K562 (cell line): ENCODE measurements around the gene COL1A1. TPM values are rescaled to one million over a fixed set of nuclear protein-coding genes. Genes with fewer than 3 reads are reported as not detected.

ENCODE experiments used
- ARID4B ChIP-seq: sonication (generic); formaldehyde crosslinking; IDR thresholded peaks from 2 replicates; pipeline ENCODE4 v1.8.0; 2022; ENCODE audit warnings: mild to moderate bottlenecking, missing genetic modification reagents
- ESRRB ChIP-seq: fragments of 250-450 bp; sonication (Bioruptor Pico); IDR thresholded peaks from 2 replicates; pipeline ENCODE4 v1.5.0; 2020; ENCODE audit warnings: mild to moderate bottlenecking, moderate library complexity, borderline replicate concordance
- HMBOX1 ChIP-seq: sonication (generic); IDR thresholded peaks from 2 replicates; pipeline ENCODE4 v1.6.1; 2016
- HSF4 ChIP-seq: fragments of 250-450 bp; sonication (Bioruptor Pico); IDR thresholded peaks from 2 replicates; pipeline ENCODE4 v2.1.2; 2022; ENCODE audit warnings: mild to moderate bottlenecking, moderate library complexity, borderline replicate concordance
- MAZ ChIP-seq, 2 experiments: fragments of 450-650 bp in 1 of 2; sonication (generic) in 1 of 2; formaldehyde crosslinking; IDR thresholded peaks in 1 of 2; conservative IDR thresholded peaks in 1 of 2; 2 replicates each; pipeline versions ENCODE4 v1.4.0 to v1.5.0; 2020; ENCODE audit warnings: mild to moderate bottlenecking in 1 of 2, missing genetic modification reagents in 1 of 2
- NCOA4 ChIP-seq: fragments of 450-650 bp; IDR thresholded peaks from 2 replicates; pipeline ENCODE4 v1.6.1; 2018; ENCODE audit warnings: mild to moderate bottlenecking; ENCODE audit not compliant: partially characterized antibody
- NELFE ChIP-seq: IDR thresholded peaks from 2 replicates; pipeline ENCODE4 v1.6.1; 2011; ENCODE audit warnings: mild to moderate bottlenecking; ENCODE audit not compliant: insufficient read depth, insufficient read length
- NEUROD1 ChIP-seq: fragments of 150-350 bp; IDR thresholded peaks from 2 replicates; pipeline ENCODE4 v1.6.1; 2014; ENCODE audit warnings: borderline replicate concordance, low read length, low read depth; ENCODE audit not compliant: partially characterized antibody
- NR0B1 ChIP-seq: fragments of 450-650 bp; IDR thresholded peaks from one replicate; pipeline ENCODE4 v1.6.1; 2018; ENCODE audit warnings: mild to moderate bottlenecking, moderate library complexity; ENCODE audit not compliant: partially characterized antibody
- RBBP5 ChIP-seq: fragments of 200-600 bp; sonication (generic); IDR thresholded peaks from 2 replicates; pipeline ENCODE4 v1.6.1; 2012; ENCODE audit warnings: borderline replicate concordance, mild to moderate bottlenecking, low read length, control low read depth, inconsistent platforms; ENCODE audit not compliant: insufficient read depth, poor library complexity, severe bottlenecking
- TAF15 ChIP-seq: fragments of 200-400 bp; formaldehyde crosslinking; IDR thresholded peaks from 2 replicates; pipeline ENCODE4 v1.6.1; 2017; ENCODE audit warnings: mild to moderate bottlenecking, low read depth, low read length, moderate library complexity
- TCF7L2 ChIP-seq: fragments of 150-350 bp; IDR thresholded peaks from 2 replicates; pipeline ENCODE4 v1.6.1; 2016; ENCODE audit warnings: low read depth, mild to moderate bottlenecking, low read length, moderate library complexity
- TFAM ChIP-seq: fragments of 250-450 bp; sonication (Bioruptor Pico); conservative IDR thresholded peaks from 2 replicates; pipeline ENCODE4 v1.5.0; 2021; ENCODE audit warnings: mild to moderate bottlenecking, moderate library complexity
- TOE1 ChIP-seq, 2 experiments: fragments of 450-650 bp in 1 of 2; sonication (generic) in 1 of 2; formaldehyde crosslinking in 1 of 2; IDR thresholded peaks; 2 replicates each; pipeline versions ENCODE4 v1.7.1 to v1.8.0; 2016 to 2022; ENCODE audit warnings: borderline replicate concordance in 2 of 2, mild to moderate bottlenecking in 2 of 2, antibody characterized with exemption in 1 of 2, inconsistent platforms in 1 of 2, low read depth in 1 of 2, missing genetic modification reagents in 1 of 2, moderate library complexity in 1 of 2
- USF1 ChIP-seq: sonication (generic); formaldehyde crosslinking; IDR thresholded peaks from 2 replicates; pipeline ENCODE4 v1.9.0; 2022; ENCODE audit warnings: mild to moderate bottlenecking, missing genetic modification reagents
- ZC3H11A ChIP-seq: IDR thresholded peaks from 2 replicates; pipeline ENCODE4 v1.6.1; 2012; ENCODE audit warnings: low read depth, low read length, improper control_type of control experiment
- ZNF41 ChIP-seq: fragments of 250-450 bp; sonication (Bioruptor Pico); conservative IDR thresholded peaks from 2 replicates; pipeline ENCODE4 v1.4.0; 2020; ENCODE audit warnings: mild to moderate bottlenecking
- ZNF431 ChIP-seq: sonication (generic); formaldehyde crosslinking; IDR thresholded peaks from 2 replicates; pipeline ENCODE4 v1.8.0; 2022; ENCODE audit warnings: mild to moderate bottlenecking, missing genetic modification reagents
- polyA plus RNA-seq, 8 experiments: library from polyadenylated mRNA; depleted of rRNA in 4 of 8; stranded (reverse) in 5 of 8; unstranded in 3 of 8; fragments of >200 nt; fragmentation: Nextera tagmentation in 2 of 8; fragmentation: Illumina TruSeq in 1 of 8; extraction: Ambion mirVana in 2 of 8; extraction: Trizol in 1 of 8; gene quantifications; 2 replicates each; pipeline versions ENCODE4 v1.2.1 to v1.2.3, GENCODE V29; 2011 to 2014; ENCODE audit warnings: inconsistent platforms in 1 of 8, missing spikeins in 1 of 8
- total RNA-seq, 7 experiments: library from RNA; depleted of rRNA in 6 of 7; stranded (reverse); fragments of >200 nt in 6 of 7; fragmentation: Illumina TruSeq in 2 of 7; extraction: Trizol in 2 of 7; gene quantifications; 2 replicates each; pipeline versions ENCODE4 v1.2.1 to v1.2.3, GENCODE V29; 2011 to 2021; ENCODE audit warnings: low replicate concordance in 1 of 7

The COL1A1 gene
- total and polyA plus RNA-seq, 9 of the 15 experiments (the other 6 are each of a cell fraction or from before 2014, with no cell fraction given), result 0.04 to 3.4 (median 0.18) TPM

GRCh38 chr17:50148226-50149090 lies 53.0 kb downstream of the COL1A1 start (continued):
- TF ChIP-seq NR0B1 (no peak), TAF15 (no peak), ZNF41 (no peak), USF1 (peak; percentile 79), MAZ (CRISPR knock-in tag; conservative IDR thresholded peaks at IDR 0.05 in 1 of 2, IDR thresholded peaks at IDR 0.05 in 1 of 2) (no peak; a peak in 1 of 4 replicates), NELFE (no peak), HMBOX1 (no peak), ARID4B (peak; percentile 47; the same call in 1 of the 2 replicates), TCF7L2 (no peak), NCOA4 (no peak), NEUROD1 (no peak), TOE1 (IDR thresholded peaks at IDR 0.05; ENCODE audit: borderline replicate concordance) (no peak), TOE1 (CRISPR knock-in tag; IDR thresholded peaks at IDR 0.05; ENCODE audit: borderline replicate concordance, low read depth) (no peak), RBBP5 (peak; percentile 53), ZC3H11A (no peak), ZNF431 (CRISPR knock-in tag) (no peak), HSF4 (CRISPR knock-in tag) (no peak), ESRRB (CRISPR knock-in tag) (no peak), TFAM (CRISPR knock-in tag) (no peak)
